ENCODE data around the gene KCNH2. TPM values are rescaled to one million over a fixed set of nuclear protein-coding genes. Genes with fewer than 3 reads are reported as not detected.

KCNH2 gene
- total and polyA plus RNA-seq, 2 of the 13 experiments (the other 11 are each of a cell fraction or from before 2014, with no cell fraction given), result 0.09 to 0.11 TPM

DNA sequence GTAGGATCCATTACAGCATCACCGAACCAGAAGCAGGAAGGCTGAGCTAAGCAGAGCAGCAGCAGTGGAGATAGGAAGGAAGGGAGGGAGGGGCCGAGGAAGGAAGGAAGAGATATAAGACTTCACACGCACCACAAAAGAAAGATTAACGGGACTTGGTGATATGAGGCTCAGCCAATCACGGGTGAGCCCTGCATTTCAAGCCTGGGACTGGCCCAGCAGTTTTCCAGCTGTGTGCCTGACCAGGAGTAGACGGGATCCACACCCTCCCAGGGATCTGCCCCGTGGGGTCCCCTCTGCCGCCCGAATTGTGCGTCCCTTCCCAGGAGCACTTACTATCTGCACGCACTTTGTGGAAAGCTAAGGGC lies 30.0 kb upstream of the KCNH2 start:
- H3K4me3 ChIP-seq (replicated peaks in 1 of 3; ENCODE audit: insufficient read depth in 1 of 3, low read depth in 2 of 3, low read length in 3 of 3), result peak overlapping the region in 2 of 3 experiments; percentile 48 to 62; a peak in 2 of 6 replicates
- ATAC-seq, result no peak
- TF ChIP-seq, protein P1, sequence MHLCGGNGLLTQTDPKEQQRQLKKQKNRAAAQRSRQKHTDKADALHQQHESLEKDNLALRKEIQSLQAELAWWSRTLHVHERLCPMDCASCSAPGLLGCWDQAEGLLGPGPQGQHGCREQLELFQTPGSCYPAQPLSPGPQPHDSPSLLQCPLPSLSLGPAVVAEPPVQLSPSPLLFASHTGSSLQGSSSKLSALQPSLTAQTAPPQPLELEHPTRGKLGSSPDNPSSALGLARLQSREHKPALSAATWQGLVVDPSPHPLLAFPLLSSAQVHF (CRISPR knock-in tag; IDR thresholded peaks at IDR 0.05), result no peak
- TF ChIP-seq, protein P2, sequence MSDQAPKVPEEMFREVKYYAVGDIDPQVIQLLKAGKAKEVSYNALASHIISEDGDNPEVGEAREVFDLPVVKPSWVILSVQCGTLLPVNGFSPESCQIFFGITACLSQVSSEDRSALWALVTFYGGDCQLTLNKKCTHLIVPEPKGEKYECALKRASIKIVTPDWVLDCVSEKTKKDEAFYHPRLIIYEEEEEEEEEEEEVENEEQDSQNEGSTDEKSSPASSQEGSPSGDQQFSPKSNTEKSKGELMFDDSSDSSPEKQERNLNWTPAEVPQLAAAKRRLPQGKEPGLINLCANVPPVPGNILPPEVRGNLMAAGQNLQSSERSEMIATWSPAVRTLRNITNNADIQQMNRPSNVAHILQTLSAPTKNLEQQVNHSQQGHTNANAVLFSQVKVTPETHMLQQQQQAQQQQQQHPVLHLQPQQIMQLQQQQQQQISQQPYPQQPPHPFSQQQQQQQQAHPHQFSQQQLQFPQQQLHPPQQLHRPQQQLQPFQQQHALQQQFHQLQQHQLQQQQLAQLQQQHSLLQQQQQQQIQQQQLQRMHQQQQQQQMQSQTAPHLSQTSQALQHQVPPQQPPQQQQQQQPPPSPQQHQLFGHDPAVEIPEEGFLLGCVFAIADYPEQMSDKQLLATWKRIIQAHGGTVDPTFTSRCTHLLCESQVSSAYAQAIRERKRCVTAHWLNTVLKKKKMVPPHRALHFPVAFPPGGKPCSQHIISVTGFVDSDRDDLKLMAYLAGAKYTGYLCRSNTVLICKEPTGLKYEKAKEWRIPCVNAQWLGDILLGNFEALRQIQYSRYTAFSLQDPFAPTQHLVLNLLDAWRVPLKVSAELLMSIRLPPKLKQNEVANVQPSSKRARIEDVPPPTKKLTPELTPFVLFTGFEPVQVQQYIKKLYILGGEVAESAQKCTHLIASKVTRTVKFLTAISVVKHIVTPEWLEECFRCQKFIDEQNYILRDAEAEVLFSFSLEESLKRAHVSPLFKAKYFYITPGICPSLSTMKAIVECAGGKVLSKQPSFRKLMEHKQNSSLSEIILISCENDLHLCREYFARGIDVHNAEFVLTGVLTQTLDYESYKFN (CRISPR knock-in tag; conservative IDR thresholded peaks at IDR 0.05), result no peak
- TF ChIP-seq NONO (IDR thresholded peaks at IDR 0.05) (no peak), NONO (CRISPR knock-in tag; conservative IDR thresholded peaks at IDR 0.05) (0 out of 2 replicates have a peak, but pooled peaks have one; percentile 21), PRPF4 (IDR thresholded peaks at IDR 0.05; ENCODE audit: low read depth, low read length, poor library complexity, severe bottlenecking) (no peak), ZNF331 (CRISPR knock-in tag; IDR thresholded peaks at IDR 0.05) (no peak), ZNF616 (CRISPR knock-in tag; IDR thresholded peaks at IDR 0.05; ENCODE audit: low read depth) (no peak), NCOA1 (CRISPR knock-in tag; IDR thresholded peaks at IDR 0.05) (no peak), ZBTB21 (CRISPR knock-in tag; IDR thresholded peaks at IDR 0.05) (no peak), SRSF9 (IDR thresholded peaks at IDR 0.05; ENCODE audit: borderline replicate concordance, insufficient read depth, low read depth, low read length, poor library complexity, severe bottlenecking) (no peak), POGZ (CRISPR knock-in tag; IDR thresholded peaks at IDR 0.05) (no peak), ZNF629 (CRISPR knock-in tag; conservative IDR thresholded peaks at IDR 0.05) (no peak), SMAD1 (CRISPR knock-in tag; IDR thresholded peaks at IDR 0.05; ENCODE audit: borderline replicate concordance, low read depth) (no peak), BRCA1 (CRISPR knock-in tag; IDR thresholded peaks at IDR 0.05) (no peak), ZNF33A (CRISPR knock-in tag; IDR thresholded peaks at IDR 0.05; ENCODE audit: borderline replicate concordance) (no peak), ZFP36L2 (CRISPR knock-in tag; IDR thresholded peaks at IDR 0.05) (no peak), RBM39 (IDR thresholded peaks at IDR 0.05; ENCODE audit: low read depth, low read length, poor library complexity, severe bottlenecking) (peak; percentile 1), HOXA3 (CRISPR knock-in tag; IDR thresholded peaks at IDR 0.05) (no peak), ZNF510 (CRISPR knock-in tag; IDR thresholded peaks at IDR 0.05; ENCODE audit: low read depth) (no peak)
- TF ChIP-seq, protein P3, sequence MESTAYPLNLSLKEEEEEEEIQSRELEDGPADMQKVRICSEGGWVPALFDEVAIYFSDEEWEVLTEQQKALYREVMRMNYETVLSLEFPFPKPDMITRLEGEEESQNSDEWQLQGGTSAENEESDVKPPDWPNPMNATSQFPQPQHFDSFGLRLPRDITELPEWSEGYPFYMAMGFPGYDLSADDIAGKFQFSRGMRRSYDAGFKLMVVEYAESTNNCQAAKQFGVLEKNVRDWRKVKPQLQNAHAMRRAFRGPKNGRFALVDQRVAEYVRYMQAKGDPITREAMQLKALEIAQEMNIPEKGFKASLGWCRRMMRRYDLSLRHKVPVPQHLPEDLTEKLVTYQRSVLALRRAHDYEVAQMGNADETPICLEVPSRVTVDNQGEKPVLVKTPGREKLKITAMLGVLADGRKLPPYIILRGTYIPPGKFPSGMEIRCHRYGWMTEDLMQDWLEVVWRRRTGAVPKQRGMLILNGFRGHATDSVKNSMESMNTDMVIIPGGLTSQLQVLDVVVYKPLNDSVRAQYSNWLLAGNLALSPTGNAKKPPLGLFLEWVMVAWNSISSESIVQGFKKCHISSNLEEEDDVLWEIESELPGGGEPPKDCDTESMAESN (CRISPR knock-in tag; conservative IDR thresholded peaks at IDR 0.05), result 0 out of 2 replicates have a peak, but pooled peaks have one; percentile 15

More for the DNA sequence above, 30.0 kb upstream of the KCNH2 start:
- Histone ChIP-seq H4K20me1 (ENCODE audit: insufficient read depth, low read length) (no peaks in the 10 kb centered on the region), H3K4me2 (ENCODE audit: low read depth, low read length) (peak overlapping the region; percentile 98), H3K9me3 (ENCODE audit: low read length) (no peaks in the 10 kb centered on the region), H3K9ac (ENCODE audit: insufficient read depth, low read depth, low read length) (peak overlapping the region; percentile 4; the same call in 1 of the 2 replicates), H3K36me3 (replicated peaks in 1 of 2; ENCODE audit: control insufficient read depth in 1 of 2, insufficient read depth in 2 of 2, low read length in 2 of 2) (no peaks in the 10 kb centered on the region), H3K4me1 (ENCODE audit: insufficient read depth, low read length) (peaks cover 100% of the 10 kb centered on the region), H3K79me2 (ENCODE audit: insufficient read depth, low read length) (no peaks in the 10 kb centered on the region), H2AFZ (ENCODE audit: low read length) (no peak overlapping the region), H3K27me3 (ENCODE audit: control insufficient read depth in 1 of 2, insufficient read depth in 2 of 2, low read length in 2 of 2) (peaks cover 0 to 2% of the 10 kb centered on the region in 2 experiments; a peak in 1 of 5 replicates), H3K27ac (ENCODE audit: extremely low read length, insufficient read depth, low read length) (no peak overlapping the region)
- in situ Hi-C loops (cut with HindIII; ENCODE audit: extremely low pct_ligation_motif_present, low pct_unique_long_range_greater_than_20kb) (no loop called here), intact Hi-C loops (cut with micrococcal nuclease; ENCODE audit: unreplicated experiment) (no loop called here)
- WGBS (ENCODE audit: low lambda C conversion rate), result 44% methylated on average over 10 of the region's 11 CpGs
- no TSS peak for BruUV-seq (replicated peaks)
- POLR2A ChIA-PET, result interaction anchor here (2.4 to 5.2 kb wide), 3 partner anchors 20 to 54 kb away, joined by 6 to 31 read pairs (median 29); partner anchors contain the start of genes ABCB8 and CDK5
- DNase-seq (ENCODE audit: low spot score) (no peak), FAIRE-seq (no peak)
- CTCF ChIA-PET (ENCODE audit: low intra/inter-chr PET ratio, low total read pairs), result no interaction called here

Measured in HepG2 (cell line).